HepG2 (cell line): Measurements from ENCODE around the gene QSOX1. TPM values are rescaled to one million over a fixed set of nuclear protein-coding genes. Genes with fewer than 3 reads are reported as not detected.

Source experiments
- ATF5 ChIP-seq: sonication (generic); formaldehyde crosslinking; IDR thresholded peaks from 2 replicates; pipeline ENCODE4 v1.4.0; 2020; ENCODE audit warnings: mild to moderate bottlenecking, low read depth, missing genetic modification reagents
- HMGXB4 ChIP-seq, 2 experiments: sonication (generic) in 1 of 2; formaldehyde crosslinking in 1 of 2; IDR thresholded peaks; 2 replicates each; pipeline versions ENCODE4 v1.4.0 to v1.6.1; 2018 to 2020; ENCODE audit warnings: missing genetic modification reagents in 2 of 2, borderline replicate concordance in 1 of 2, low read depth in 1 of 2, mild to moderate bottlenecking in 1 of 2, missing biosample characterization in 1 of 2
- MZF1 ChIP-seq: sonication (generic); formaldehyde crosslinking; IDR thresholded peaks from 2 replicates; pipeline ENCODE4 v1.8.1; 2023; ENCODE audit warnings: mild to moderate bottlenecking, missing genetic modification reagents, borderline replicate concordance
- POGK ChIP-seq: sonication (generic); formaldehyde crosslinking; conservative IDR thresholded peaks from 2 replicates; pipeline ENCODE4 v1.8.0; 2022; ENCODE audit warnings: mild to moderate bottlenecking, moderate library complexity, missing genetic modification reagents
- RAD51 ChIP-seq: fragments of 450-650 bp; IDR thresholded peaks from 2 replicates; pipeline ENCODE4 v1.6.1; 2016; ENCODE audit warnings: borderline replicate concordance
- SNAPC4 ChIP-seq: sonication (generic); formaldehyde crosslinking; IDR thresholded peaks from 2 replicates; pipeline ENCODE4 v1.4.0; 2020; ENCODE audit warnings: mild to moderate bottlenecking, missing genetic modification reagents
- SSRP1 ChIP-seq: IDR thresholded peaks from 2 replicates; pipeline ENCODE4 v1.6.1; 2016; ENCODE audit warnings: control low read depth
- ZFP37 ChIP-seq: sonication (generic); formaldehyde crosslinking; IDR thresholded peaks from 2 replicates; pipeline ENCODE4 v1.4.0; 2020; ENCODE audit warnings: missing genetic modification reagents, borderline replicate concordance
- ZNF503 ChIP-seq: sonication (generic); formaldehyde crosslinking; IDR thresholded peaks from 2 replicates; pipeline ENCODE4 v1.4.0; 2020; ENCODE audit warnings: missing genetic modification reagents
- ZNF564 ChIP-seq: sonication (generic); formaldehyde crosslinking; IDR thresholded peaks from 2 replicates; pipeline ENCODE4 v1.8.1; 2023; ENCODE audit warnings: mild to moderate bottlenecking, missing genetic modification reagents
- ZNF788 ChIP-seq: sonication (generic); formaldehyde crosslinking; IDR thresholded peaks from 2 replicates; pipeline ENCODE4 v1.5.0; 2020; ENCODE audit warnings: mild to moderate bottlenecking, missing genetic modification reagents, borderline replicate concordance
- polyA plus RNA-seq, 8 experiments: library from polyadenylated mRNA; depleted of rRNA in 3 of 8; stranded (reverse) in 7 of 8; unstranded in 1 of 8; fragments of >200 nt; fragmentation: Illumina TruSeq in 4 of 8; extraction: Trizol in 4 of 8; gene quantifications; 2 replicates each; pipeline versions ENCODE4 v1.2.1 to v1.2.3, GENCODE V29; 2011 to 2016; ENCODE audit warnings: low read depth in 4 of 8, missing spikeins in 1 of 8, mixed read lengths in 1 of 8; ENCODE audit not compliant: insufficient read depth in 1 of 8
- total RNA-seq, 5 experiments: library from RNA; depleted of rRNA; stranded (reverse); fragments of >200 nt; fragmentation: Illumina TruSeq; extraction: Trizol; gene quantifications; 2 replicates each; pipeline ENCODE4 v1.2.3, GENCODE V29; 2016; ENCODE audit warnings: low read depth in 1 of 5

Gene QSOX1
- total and polyA plus RNA-seq, 2 of the 13 experiments (the other 11 are each of a cell fraction or from before 2014, with no cell fraction given) = 6.8 to 40.2 TPM

- peak; percentile 75; the same call in 1 of the 2 replicates for TF ChIP-seq ZFP37 (CRISPR knock-in tag)
- no peak for TF ChIP-seq SNAPC4 (CRISPR knock-in tag)
- no peak for TF ChIP-seq MZF1 (CRISPR knock-in tag)
- peak in 1 of 2 experiments; percentile 60; a peak in 1 of 4 replicates for TF ChIP-seq HMGXB4 (CRISPR knock-in tag; IDR thresholded peaks at IDR 0.05; ENCODE audit: borderline replicate concordance in 1 of 2, low read depth in 1 of 2)
- TF ChIP-seq RAD51 = no peak
- no peak for TF ChIP-seq ZNF503 (CRISPR knock-in tag)
- TF ChIP-seq ZNF788 (CRISPR knock-in tag) = peak; percentile 85; the same call in 1 of the 2 replicates
- TF ChIP-seq ATF5 = no peak
- 0 out of 2 replicates have a peak, but pooled peaks have one; percentile 29 for TF ChIP-seq POGK (CRISPR knock-in tag)
- peak; percentile 92 for TF ChIP-seq ZNF564 (CRISPR knock-in tag)
- peak; percentile 74; the same call in 1 of the 2 replicates for TF ChIP-seq SSRP1 (CRISPR knock-in tag)
Observed at GRCh38 chr1:180116964-180117763, 37.5 kb upstream of the QSOX1 start (continued).
